ENCODE measurements around the gene EMC1.

Gene EMC1

DNA sequence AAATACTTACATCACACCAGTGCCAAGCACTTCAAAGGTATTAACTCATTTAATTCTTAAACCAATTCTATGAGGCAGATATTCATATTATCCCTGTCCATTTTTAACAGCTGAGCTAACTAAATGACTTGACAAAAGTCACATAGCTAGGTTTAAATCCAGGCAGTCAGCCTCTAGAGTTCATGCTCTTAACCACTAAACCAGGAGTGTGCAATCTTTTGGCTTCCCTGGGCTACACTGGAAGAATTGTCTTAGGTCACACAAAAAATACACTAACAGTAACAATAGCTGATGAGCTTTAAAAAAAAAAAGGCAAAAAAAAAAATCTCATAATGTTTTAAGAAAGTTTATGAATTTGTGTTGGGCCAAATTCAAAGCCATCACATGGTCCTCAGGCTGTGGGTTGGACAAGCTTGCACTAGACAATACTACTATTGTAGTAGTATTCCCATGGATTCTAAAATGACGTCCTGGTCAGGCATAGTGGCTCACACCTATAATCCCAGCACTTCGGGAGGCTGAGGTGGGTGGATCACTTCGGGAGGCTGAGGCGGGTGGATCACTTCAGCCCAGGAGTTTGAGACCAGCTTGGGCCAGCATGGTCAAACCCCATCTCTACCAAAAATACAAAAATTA is 51.2 kb downstream of the EMC1 start:
- no peak overlapping the region for H3K4me3 Mint-ChIP-seq
- peaks cover 42% of the 10 kb centered on the region for H3K36me3 Mint-ChIP-seq (ENCODE audit: low read depth)
- no peaks in the 10 kb centered on the region for H3K9me3 Mint-ChIP-seq
- H3K4me1 Mint-ChIP-seq: peaks cover 30% of the 10 kb centered on the region
- TF ChIP-seq CTCF (IDR thresholded peaks at IDR 0.05; ENCODE audit: unreplicated experiment in 3 of 3): no peak
- H3K27ac Mint-ChIP-seq: no peak overlapping the region
- H3K27me3 Mint-ChIP-seq (ENCODE audit: low read depth): no peaks in the 10 kb centered on the region

DNA sequence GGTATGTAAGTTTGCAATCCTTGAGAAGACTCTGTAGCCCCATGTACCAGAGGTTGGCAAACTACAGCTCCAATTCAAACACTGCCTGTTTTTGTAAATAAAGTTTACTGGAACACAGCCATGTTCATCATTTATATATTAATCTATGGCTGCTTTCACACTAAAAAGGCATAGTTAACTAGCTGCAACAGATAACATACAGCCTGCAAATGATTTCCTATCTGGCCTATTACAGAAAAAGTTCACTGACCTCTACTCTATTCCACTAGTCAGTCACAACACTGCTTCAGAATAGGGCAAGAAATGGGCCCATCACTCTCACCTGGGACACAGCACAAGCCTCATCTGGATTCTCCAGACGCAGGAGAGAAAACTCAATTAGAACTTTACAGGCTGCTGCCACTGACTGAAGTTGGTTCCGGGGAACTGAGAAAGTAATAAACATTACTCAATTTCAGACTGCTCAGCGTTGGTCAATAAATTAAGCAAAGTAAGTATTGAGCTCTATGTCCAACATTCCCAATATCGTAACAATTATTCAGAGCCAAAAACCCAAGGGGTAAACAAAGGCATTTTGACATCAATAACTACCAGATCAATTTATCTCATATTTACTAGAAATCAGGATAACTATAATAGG is 51.9 kb downstream of the EMC1 start:
- no peak overlapping the region for H3K4me3 Mint-ChIP-seq
- no peak for TF ChIP-seq CTCF (IDR thresholded peaks at IDR 0.05; ENCODE audit: unreplicated experiment in 3 of 3)
- H3K27ac Mint-ChIP-seq: no peak overlapping the region
- H3K9me3 Mint-ChIP-seq: no peaks in the 10 kb centered on the region
- peaks cover 23% of the 10 kb centered on the region for H3K4me1 Mint-ChIP-seq
- peaks cover 42% of the 10 kb centered on the region for H3K36me3 Mint-ChIP-seq (ENCODE audit: low read depth)
- H3K27me3 Mint-ChIP-seq (ENCODE audit: low read depth): no peaks in the 10 kb centered on the region

DNA sequence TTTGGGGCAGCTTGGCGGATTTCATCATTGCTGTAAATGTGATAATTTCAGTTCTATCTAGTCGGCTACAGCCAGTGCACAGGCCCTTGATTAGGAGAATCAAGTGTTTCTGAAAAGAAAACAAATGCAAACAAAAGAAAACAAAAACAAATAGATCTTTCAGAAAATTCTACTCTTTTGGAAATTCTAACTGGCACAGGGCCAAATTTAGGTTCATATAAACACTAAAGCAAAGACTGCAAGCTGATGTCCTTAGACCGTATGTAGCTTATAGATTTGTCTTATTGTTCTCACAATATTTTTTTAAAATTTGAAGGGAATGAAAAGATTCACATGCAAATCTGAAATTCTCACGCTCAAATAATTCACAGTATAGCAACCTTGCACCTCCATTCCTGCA is 52.5 kb downstream of the EMC1 start:
- peaks cover 23% of the 10 kb centered on the region for H3K4me1 Mint-ChIP-seq
- H3K4me3 Mint-ChIP-seq: no peak overlapping the region
- no peak overlapping the region for H3K27ac Mint-ChIP-seq
- TF ChIP-seq CTCF (IDR thresholded peaks at IDR 0.05; ENCODE audit: unreplicated experiment in 3 of 3): no peak
- peaks cover 46% of the 10 kb centered on the region for H3K36me3 Mint-ChIP-seq (ENCODE audit: low read depth)
- no peaks in the 10 kb centered on the region for H3K9me3 Mint-ChIP-seq
- H3K27me3 Mint-ChIP-seq (ENCODE audit: low read depth): no peaks in the 10 kb centered on the region

- Mint-ChIP-seq H3K4me3 (no peak overlapping the region), H3K36me3 (ENCODE audit: low read depth) (peaks cover 56% of the 10 kb centered on the region), H3K27me3 (ENCODE audit: low read depth) (no peaks in the 10 kb centered on the region), H3K4me1 (peaks cover 23% of the 10 kb centered on the region), H3K9me3 (no peaks in the 10 kb centered on the region), H3K27ac (no peak overlapping the region)
- TF ChIP-seq CTCF (IDR thresholded peaks at IDR 0.05; ENCODE audit: unreplicated experiment in 3 of 3): no peak
Observed at GRCh38 chr1:19197845-19198244, 53.5 kb downstream of the EMC1 start.

- Mint-ChIP-seq H3K36me3 (ENCODE audit: low read depth) (peaks cover 71% of the 10 kb centered on the region), H3K27ac (peak overlapping the region in 1 of 3 experiments; percentile 23), H3K4me3 (no peak overlapping the region), H3K27me3 (ENCODE audit: low read depth) (no peaks in the 10 kb centered on the region), H3K4me1 (peaks cover 16% of the 10 kb centered on the region), H3K9me3 (no peaks in the 10 kb centered on the region)
- TF ChIP-seq CTCF (IDR thresholded peaks at IDR 0.05; ENCODE audit: unreplicated experiment in 3 of 3): no peak
Observed at GRCh38 chr1:19196331-19196730, 55.0 kb downstream of the EMC1 start.

- Mint-ChIP-seq H3K36me3 (ENCODE audit: low read depth) (peaks cover 77% of the 10 kb centered on the region), H3K4me3 (no peak overlapping the region), H3K27ac (no peak overlapping the region), H3K4me1 (peaks cover 16% of the 10 kb centered on the region), H3K9me3 (no peaks in the 10 kb centered on the region), H3K27me3 (ENCODE audit: low read depth) (no peaks in the 10 kb centered on the region)
- TF ChIP-seq CTCF (IDR thresholded peaks at IDR 0.05; ENCODE audit: unreplicated experiment in 3 of 3): no peak
Observed at GRCh38 chr1:19193004-19193403, 58.3 kb downstream of the EMC1 start.

All from nephron (organoid).